Measurements from ENCODE around the gene PTGR1. TPM values are rescaled to one million over a fixed set of nuclear protein-coding genes. Genes with fewer than 3 reads are reported as not detected.

PTGR1 gene
- total and polyA plus RNA-seq, 2 of the 8 experiments (the other 6 are each of a cell fraction or from before 2014, with no cell fraction given): 16.9 to 28.5 TPM

DNA sequence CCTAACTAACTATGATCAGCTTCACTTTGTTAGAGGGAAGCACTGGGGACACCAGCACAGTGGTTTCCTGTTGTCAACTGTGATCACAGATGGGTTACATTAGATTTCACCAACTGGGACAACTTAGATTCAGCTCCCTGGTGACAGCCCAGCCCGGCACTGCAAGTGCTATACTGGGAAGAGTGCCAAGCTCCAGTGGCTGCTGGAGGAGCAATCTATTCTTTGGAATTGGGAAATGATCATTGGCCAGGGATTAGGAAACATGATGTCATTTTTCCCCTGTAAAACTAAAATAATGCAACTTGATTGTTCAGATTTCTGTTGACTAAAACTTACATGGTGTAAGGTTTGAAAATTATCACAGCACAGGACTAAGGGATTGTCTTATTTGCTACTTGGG lies 33.2 kb downstream of the PTGR1 start:
- H3K27me3 ChIP-seq (replicated peaks in 1 of 4; ENCODE audit: control insufficient read depth in 3 of 4, extremely low read depth in 1 of 4, insufficient read depth in 3 of 4, low read length in 3 of 4): no peaks in the 10 kb centered on the region
- H3K56ac ChIP-seq (replicated peaks; ENCODE audit: insufficient read length, low read depth, low read length): no peak overlapping the region
- no peak overlapping the region for H2BK5ac ChIP-seq (ENCODE audit: low read depth, low read length)
- no peak overlapping the region for H3K4me3 ChIP-seq (ENCODE audit: extremely low read depth in 1 of 4, insufficient read depth in 2 of 4, low read depth in 3 of 4, low read length in 4 of 4)
- no peak overlapping the region for H3K4me2 ChIP-seq (ENCODE audit: insufficient read depth in 1 of 2, low read depth in 2 of 2, low read length in 2 of 2)
- H3K27ac ChIP-seq (ENCODE audit: low read depth, low read length): no peak overlapping the region
- H2BK20ac ChIP-seq (ENCODE audit: low read length): no peak overlapping the region
- no peaks in the 10 kb centered on the region for H3K79me1 ChIP-seq (ENCODE audit: low read depth, low read length)
- H2AFZ ChIP-seq (ENCODE audit: low read length): no peak overlapping the region
- no peak overlapping the region for H2BK120ac ChIP-seq (replicated peaks; ENCODE audit: low read depth, low read length)
- ChIA-PET POLR2A (ENCODE audit: partially characterized antibody) (interaction anchor here (1.4 kb wide), 1 partner anchor 9 kb away, joined by 5 read pairs; no protein-coding TSS in a partner anchor), CTCF (ENCODE audit: partially characterized antibody) (interaction anchor here (0.6 kb wide), 1 partner anchor 9 kb away, joined by 3 read pairs; no protein-coding TSS in a partner anchor)
- H3K14ac ChIP-seq (ENCODE audit: insufficient read length): no peak overlapping the region
- no peak overlapping the region for H2BK15ac ChIP-seq (ENCODE audit: low read length)
- no peak overlapping the region for H3K23ac ChIP-seq (ENCODE audit: insufficient read length)
- DNase-seq (ENCODE audit: low read depth in 1 of 2, low spot score in 2 of 2) (no peak), FAIRE-seq (no peak)
- no peak overlapping the region for H2AK5ac ChIP-seq (ENCODE audit: low read depth, low read length)
- H3K4me1 ChIP-seq (replicated peaks in 1 of 4; ENCODE audit: control insufficient read depth in 3 of 4, insufficient read depth in 4 of 4, low read length in 3 of 4): no peaks in the 10 kb centered on the region
- H3K4ac ChIP-seq (replicated peaks; ENCODE audit: insufficient read length, low read depth, low read length): no peak overlapping the region
- no peaks in the 10 kb centered on the region for H4K20me1 ChIP-seq (replicated peaks in 1 of 2; ENCODE audit: control insufficient read depth in 1 of 2, insufficient read depth in 2 of 2, low read length in 2 of 2)
- H3K36me3 ChIP-seq (ENCODE audit: control insufficient read depth in 2 of 4, insufficient read depth in 4 of 4, low read length in 3 of 4): peaks cover 4 to 38% (median 24%) of the 10 kb centered on the region in 4 experiments; a peak in 7 of 8 replicates
- no peak overlapping the region for H3K9ac ChIP-seq (replicated peaks in 1 of 4; ENCODE audit: extremely low read depth in 1 of 4, low read depth in 3 of 4, low read length in 3 of 4)
- TF ChIP-seq KDM1A (IDR thresholded peaks at IDR 0.05; ENCODE audit: borderline replicate concordance, low read length): no peak
- TF ChIP-seq POU5F1 (IDR thresholded peaks at IDR 0.05; ENCODE audit: low read depth, low read length): no peak
- no peak for TF ChIP-seq CBX8 (IDR thresholded peaks at IDR 0.05; ENCODE audit: borderline replicate concordance, low read depth, low read length)
- no peak for TF ChIP-seq TAF1 (IDR thresholded peaks at IDR 0.05; ENCODE audit: low read depth, low read length)
- no peak for TF ChIP-seq SIN3A (conservative IDR thresholded peaks at IDR 0.05 in 1 of 2, IDR thresholded peaks at IDR 0.05 in 1 of 2; ENCODE audit: low read depth in 1 of 2, low read length in 2 of 2)
- TF ChIP-seq POLR2AphosphoS5 (IDR thresholded peaks at IDR 0.05; ENCODE audit: low read depth, low read length): no peak
- no peak for TF ChIP-seq NANOG (IDR thresholded peaks at IDR 0.05; ENCODE audit: insufficient read depth, low read depth, low read length, poor library complexity, severe bottlenecking)
- no peak for TF ChIP-seq SIRT6 (IDR thresholded peaks at IDR 0.05; ENCODE audit: low read length)
- TF ChIP-seq, protein P1, sequence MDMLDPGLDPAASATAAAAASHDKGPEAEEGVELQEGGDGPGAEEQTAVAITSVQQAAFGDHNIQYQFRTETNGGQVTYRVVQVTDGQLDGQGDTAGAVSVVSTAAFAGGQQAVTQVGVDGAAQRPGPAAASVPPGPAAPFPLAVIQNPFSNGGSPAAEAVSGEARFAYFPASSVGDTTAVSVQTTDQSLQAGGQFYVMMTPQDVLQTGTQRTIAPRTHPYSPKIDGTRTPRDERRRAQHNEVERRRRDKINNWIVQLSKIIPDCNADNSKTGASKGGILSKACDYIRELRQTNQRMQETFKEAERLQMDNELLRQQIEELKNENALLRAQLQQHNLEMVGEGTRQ (IDR thresholded peaks at IDR 0.05; ENCODE audit: low read length): no peak
- TF ChIP-seq CEBPB (IDR thresholded peaks at IDR 0.05; ENCODE audit: low read depth, low read length): no peak
- TF ChIP-seq HDAC2 (IDR thresholded peaks at IDR 0.05; ENCODE audit: borderline replicate concordance in 1 of 2, low read depth in 2 of 2, low read length in 2 of 2): no peak
- no peak for TF ChIP-seq EZH2 (IDR thresholded peaks at IDR 0.05; ENCODE audit: low read depth, low read length, severe bottlenecking)
- no peak overlapping the region for H3K18ac ChIP-seq (ENCODE audit: extremely low read depth, low read length)
- H3K23me2 ChIP-seq (ENCODE audit: low read depth, low read length): no peaks in the 10 kb centered on the region
- no peaks in the 10 kb centered on the region for H3K79me2 ChIP-seq (ENCODE audit: control insufficient read depth in 1 of 2, insufficient read depth in 2 of 2, low read length in 2 of 2)
- H2BK12ac ChIP-seq (ENCODE audit: low read depth, low read length): no peak overlapping the region
- WGBS, 2 experiments (ENCODE audit: extremely low coverage in 1 of 2, insufficient coverage in 1 of 2, insufficient read length in 1 of 2, insufficient replicate concordance in 2 of 2, low coverage in 1 of 2, low lambda C conversion rate in 2 of 2, missing lambda C conversion rate in 1 of 2): 90% methylated on average over 1 of the region's 1 CpG; no CpG with 5 or more reads in 1 of the 2 experiments
- no peak overlapping the region for H4K8ac ChIP-seq (ENCODE audit: extremely low read depth, insufficient read depth, low read length)
- no peak overlapping the region for H4K91ac ChIP-seq (replicated peaks; ENCODE audit: insufficient read length, low read length)
- H4K5ac ChIP-seq (ENCODE audit: insufficient read length, low read depth, low read length): no peak overlapping the region
- peaks cover 7 to 8% of the 10 kb centered on the region in 2 experiments; a peak in 3 of 4 replicates for H3K9me3 ChIP-seq (ENCODE audit: insufficient read depth in 2 of 2, low read depth in 1 of 2, low read length in 1 of 2)

All from H1 (cell line).